Stimulated activated CD4-positive, alpha-beta T cell treated with anti-CD3 and anti-CD28 coated beads, TNF-alpha, amount 100 ng/mL, for 48 hours (primary cell): ENCODE data around the gene FERMT1.
"Not testable (repeated sequence)": the region's sequence is repeated elsewhere in the genome, so short reads cannot be mapped to it uniquely, and the experiment has no call there.

Experiments
- DNase-seq, 3 donors: peaks; one replicate each; pipeline ENCODE4 v3.0.0-alpha.2; 2020; ENCODE audit warnings: low read depth in 3 of 3

FERMT1 gene

GRCh38 chr20:6069669-6070068 is 53.2 kb downstream of the FERMT1 start:
- DNase-seq = no peak

GRCh38 chr20:6067763-6068318 is 55.0 kb downstream of the FERMT1 start:
- no peak for DNase-seq

GRCh38 chr20:6066582-6066981 is 56.2 kb downstream of the FERMT1 start:
- DNase-seq = no peak

- no peak for DNase-seq
These were observed 61.3 kb downstream of the FERMT1 start for GRCh38 chr20:6061544-6061943.

- DNase-seq = no peak
These were observed 62.6 kb downstream of the FERMT1 start for GRCh38 chr20:6060213-6060612.

- DNase-seq = no peak
These were observed 64.0 kb downstream of the FERMT1 start for GRCh38 chr20:6058684-6059295.

- DNase-seq = no peak
These were observed 65.1 kb downstream of the FERMT1 start for GRCh38 chr20:6057691-6058090.

- no peak for DNase-seq
These were observed 65.7 kb downstream of the FERMT1 start for GRCh38 chr20:6057139-6057538.

- no peak for DNase-seq
These were observed 66.8 kb downstream of the FERMT1 start for GRCh38 chr20:6055981-6056569.

GRCh38 chr20:6055161-6055783 is 67.6 kb downstream of the FERMT1 start:
- DNase-seq = no peak

GRCh38 chr20:6054689-6055051 is 68.2 kb downstream of the FERMT1 start:
- not testable (repeated sequence) for DNase-seq

GRCh38 chr20:6053776-6054688 is 68.8 kb downstream of the FERMT1 start, which contains the start of gene LRRN4:
LRRN4 (minus strand) TSS chr20:6054060; CDS start chr20:6052799, 1,261 bp downstream.
- no peak for DNase-seq

- DNase-seq = no peak
These were observed 69.6 kb downstream of the FERMT1 start for GRCh38 chr20:6053064-6053775.

GRCh38 chr20:6051505-6051904 is 71.3 kb downstream of the FERMT1 start:
- DNase-seq = no peak

GRCh38 chr20:6048391-6048790 is 74.4 kb downstream of the FERMT1 start:
- DNase-seq = no peak

- no peak for DNase-seq
These were observed 76.4 kb downstream of the FERMT1 start for GRCh38 chr20:6046432-6046831.

- no peak for DNase-seq
These were observed 77.3 kb downstream of the FERMT1 start for GRCh38 chr20:6045566-6045965.

GRCh38 chr20:6044115-6044514 is 78.7 kb downstream of the FERMT1 start:
- DNase-seq = no peak

GRCh38 chr20:6041808-6042265 is 81.0 kb downstream of the FERMT1 start:
- DNase-seq = no peak

- DNase-seq = no peak
These were observed 81.6 kb downstream of the FERMT1 start for GRCh38 chr20:6040958-6041807.
